T-helper 17 cell (primary cell): ENCODE data around the gene SEBOX. TPM values are rescaled to one million over a fixed set of nuclear protein-coding genes. Genes with fewer than 3 reads are reported as not detected.

Source experiments
- ATAC-seq: fragments of 150-1000 bp; cut with Tn5 transposase; 2 replicates; pipeline ENCODE4 v1.10.0; 2021; ENCODE audit warnings: mild to moderate bottlenecking, moderate library complexity
- DNase-seq, 3 donors: peaks; one replicate each; pipeline versions ENCODE4 v3.0.0 to v3.0.0-alpha.2; 2020 to 2021
- H3K9me3 ChIP-seq: one replicate; pipeline ENCODE4 v1.7.0; 2013; ENCODE audit warnings: low read length, mild to moderate bottlenecking; ENCODE audit not compliant: control insufficient read depth, poor library complexity, severe bottlenecking
- H3K27ac Mint-ChIP-seq: one replicate; pipeline ENCODE4 v1.8.0; 2022; ENCODE audit warnings: mild to moderate bottlenecking, moderate library complexity, mixed read lengths
- H3K27me3 Mint-ChIP-seq: one replicate; pipeline ENCODE4 v1.8.0; 2022; ENCODE audit warnings: mixed read lengths
- H3K36me3 Mint-ChIP-seq: one replicate; pipeline ENCODE4 v1.8.0; 2022; ENCODE audit warnings: low read depth, mixed read lengths
- H3K4me1 Mint-ChIP-seq: one replicate; pipeline ENCODE4 v1.8.0; 2022; ENCODE audit warnings: mild to moderate bottlenecking, mixed read lengths
- H3K4me3 Mint-ChIP-seq: one replicate; pipeline ENCODE4 v1.8.0; 2022; ENCODE audit warnings: mild to moderate bottlenecking, moderate library complexity, mixed read lengths
- total RNA-seq, 4 donors: library from RNA in 2 of 4; stranded (reverse) in 2 of 4; gene quantifications; one replicate each; pipeline ENCODE4 v1.2.3 and lab custom pipeline; 2022 to 2026

SEBOX gene
- total RNA-seq, 2 donors from 2014 or later: not detected

- no peaks in the 10 kb centered on the region for H3K9me3 ChIP-seq
- no peaks in the 10 kb centered on the region for H3K27me3 Mint-ChIP-seq
- H3K27ac Mint-ChIP-seq: no peak overlapping the region
- no peak for DNase-seq
- peak overlapping the region; percentile 43 for H3K4me3 Mint-ChIP-seq
- H3K36me3 Mint-ChIP-seq: peaks cover 2% of the 10 kb centered on the region
- peaks cover 32% of the 10 kb centered on the region for H3K4me1 Mint-ChIP-seq
- no peak for ATAC-seq
These were observed 26.8 kb downstream of the SEBOX start for GRCh38 chr17:28338056-28338768.

GRCh38 chr17:28335959-28336871 is 28.8 kb downstream of the SEBOX start:
- H3K9me3 ChIP-seq: no peaks in the 10 kb centered on the region
- Mint-ChIP-seq H3K4me3 (peak overlapping the region; percentile 98), H3K4me1 (peaks cover 34% of the 10 kb centered on the region), H3K27me3 (no peaks in the 10 kb centered on the region), H3K36me3 (peaks cover 5% of the 10 kb centered on the region), H3K27ac (peak overlapping the region; percentile 89)
- ATAC-seq (no peak), DNase-seq (no peak)

- DNase-seq (peak; percentile 92 to 96 (median 94)), ATAC-seq (peak; percentile 98)
- peaks cover 5% of the 10 kb centered on the region for H3K36me3 Mint-ChIP-seq
- no peaks in the 10 kb centered on the region for H3K9me3 ChIP-seq
- peaks cover 34% of the 10 kb centered on the region for H3K4me1 Mint-ChIP-seq
- peak within 1 kb of the TSS; percentile 89 for H3K27ac Mint-ChIP-seq
- no peaks in the 10 kb centered on the region for H3K27me3 Mint-ChIP-seq
- peak within 1 kb of the TSS; percentile 98 for H3K4me3 Mint-ChIP-seq
These were observed 29.6 kb downstream of the SEBOX start, which contains the start of the genes IFT20 and TNFAIP1 for GRCh38 chr17:28335201-28335958. IFT20 (minus strand) TSS chr17:28335472; CDS start chr17:28331985, 3,487 bp downstream. TNFAIP1 (plus strand) TSS chr17:28335761; CDS start chr17:28339522, 3,761 bp downstream.

- Mint-ChIP-seq H3K27ac (peak overlapping the region; percentile 89), H3K4me3 (peak overlapping the region; percentile 98), H3K27me3 (no peaks in the 10 kb centered on the region), H3K36me3 (peaks cover 4% of the 10 kb centered on the region), H3K4me1 (peaks cover 34% of the 10 kb centered on the region)
- DNase-seq: no peak
- no peak for ATAC-seq
- no peaks in the 10 kb centered on the region for H3K9me3 ChIP-seq
These were observed 30.3 kb downstream of the SEBOX start for GRCh38 chr17:28334666-28335200.

GRCh38 chr17:28334171-28334570 is 30.8 kb downstream of the SEBOX start:
- no peak for DNase-seq
- Mint-ChIP-seq H3K4me3 (peak overlapping the region; percentile 98), H3K27me3 (no peaks in the 10 kb centered on the region), H3K27ac (peak overlapping the region; percentile 89), H3K36me3 (peaks cover 4% of the 10 kb centered on the region), H3K4me1 (peaks cover 32% of the 10 kb centered on the region)
- H3K9me3 ChIP-seq: no peaks in the 10 kb centered on the region
- ATAC-seq: no peak

GRCh38 chr17:28333083-28333746 is 31.8 kb downstream of the SEBOX start:
- ATAC-seq (no peak), DNase-seq (no peak)
- Mint-ChIP-seq H3K27me3 (no peaks in the 10 kb centered on the region), H3K27ac (peak overlapping the region; percentile 89), H3K36me3 (peaks cover 4% of the 10 kb centered on the region), H3K4me3 (no peak overlapping the region), H3K4me1 (peaks cover 28% of the 10 kb centered on the region)
- H3K9me3 ChIP-seq: no peaks in the 10 kb centered on the region

- Mint-ChIP-seq H3K27me3 (no peaks in the 10 kb centered on the region), H3K27ac (no peak overlapping the region), H3K36me3 (peaks cover 4% of the 10 kb centered on the region), H3K4me1 (peaks cover 19% of the 10 kb centered on the region), H3K4me3 (no peak overlapping the region)
- DNase-seq (no peak), ATAC-seq (no peak)
- H3K9me3 ChIP-seq: no peaks in the 10 kb centered on the region
These were observed 33.0 kb downstream of the SEBOX start for GRCh38 chr17:28331891-28332420.

- Mint-ChIP-seq H3K4me3 (no peak overlapping the region), H3K27ac (no peak overlapping the region), H3K27me3 (no peaks in the 10 kb centered on the region), H3K4me1 (peaks cover 16% of the 10 kb centered on the region), H3K36me3 (peaks cover 4% of the 10 kb centered on the region)
- ATAC-seq (no peak), DNase-seq (no peak)
- no peaks in the 10 kb centered on the region for H3K9me3 ChIP-seq
These were observed 34.3 kb downstream of the SEBOX start for GRCh38 chr17:28330671-28331070.

GRCh38 chr17:28328325-28328724 is 36.7 kb downstream of the SEBOX start:
- ATAC-seq (no peak), DNase-seq (no peak)
- H3K9me3 ChIP-seq: no peaks in the 10 kb centered on the region
- peaks cover 3% of the 10 kb centered on the region for H3K4me1 Mint-ChIP-seq
- no peak overlapping the region for H3K4me3 Mint-ChIP-seq
- no peaks in the 10 kb centered on the region for H3K27me3 Mint-ChIP-seq
- no peak overlapping the region for H3K27ac Mint-ChIP-seq
- H3K36me3 Mint-ChIP-seq: peaks cover 4% of the 10 kb centered on the region

GRCh38 chr17:28327709-28328108 is 37.3 kb downstream of the SEBOX start:
- Mint-ChIP-seq H3K4me3 (no peak overlapping the region), H3K27me3 (no peaks in the 10 kb centered on the region), H3K36me3 (peaks cover 4% of the 10 kb centered on the region), H3K4me1 (peaks cover 2% of the 10 kb centered on the region), H3K27ac (no peak overlapping the region)
- no peaks in the 10 kb centered on the region for H3K9me3 ChIP-seq
- ATAC-seq (no peak), DNase-seq (no peak)

GRCh38 chr17:28327031-28327607 is 37.9 kb downstream of the SEBOX start:
- no peaks in the 10 kb centered on the region for H3K9me3 ChIP-seq
- no peaks in the 10 kb centered on the region for H3K27me3 Mint-ChIP-seq
- H3K27ac Mint-ChIP-seq: no peak overlapping the region
- ATAC-seq (no peak), DNase-seq (no peak)
- H3K4me3 Mint-ChIP-seq: no peak overlapping the region
- no peaks in the 10 kb centered on the region for H3K4me1 Mint-ChIP-seq
- H3K36me3 Mint-ChIP-seq: peaks cover 2% of the 10 kb centered on the region

- Mint-ChIP-seq H3K27ac (no peak overlapping the region), H3K36me3 (no peaks in the 10 kb centered on the region), H3K4me1 (peaks cover 2% of the 10 kb centered on the region), H3K4me3 (no peak overlapping the region), H3K27me3 (no peaks in the 10 kb centered on the region)
- ATAC-seq: no peak
- no peak for DNase-seq
- no peaks in the 10 kb centered on the region for H3K9me3 ChIP-seq
These were observed 38.9 kb downstream of the SEBOX start for GRCh38 chr17:28326114-28326513.
